WTC11 (cell line): ENCODE measurements around the gene UPF2.
"Not testable (repeated sequence)": the region's sequence is repeated elsewhere in the genome, so short reads cannot be mapped to it uniquely, and the experiment has no call there.

Experiments
- TF ChIP-seq, protein P1 (sequence below): fragments of 200-600 bp; IDR thresholded peaks from 2 replicates; pipeline ENCODE4 v1.8.0; 2022; ENCODE audit warnings: antibody characterized with exemption
- TF ChIP-seq, protein P2 (sequence below): sonication (generic); formaldehyde crosslinking; conservative IDR thresholded peaks from 2 replicates; pipeline ENCODE4 v1.8.1; 2022; ENCODE audit warnings: mild to moderate bottlenecking, missing genetic modification reagents

DNA sequence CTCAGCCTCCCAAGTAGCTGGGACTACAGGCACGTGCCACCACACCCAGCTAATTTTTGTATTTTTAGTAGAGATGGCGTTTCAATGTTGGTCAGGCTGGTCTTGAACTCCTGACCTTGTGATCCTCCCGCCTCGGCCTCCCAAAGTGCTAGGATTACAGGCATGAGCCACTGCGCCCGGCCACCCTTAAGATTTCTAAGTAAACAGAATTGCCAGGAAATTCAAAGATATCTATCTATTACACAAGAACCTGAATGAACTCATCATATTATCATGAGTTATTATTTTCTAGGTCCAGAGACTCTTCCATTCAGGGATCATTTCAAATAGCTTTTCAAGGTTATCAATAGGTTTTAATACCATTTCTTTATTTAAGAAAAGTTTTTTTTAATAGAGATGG, 29.2 kb downstream of the UPF2 start:
- TF ChIP-seq, protein P1, sequence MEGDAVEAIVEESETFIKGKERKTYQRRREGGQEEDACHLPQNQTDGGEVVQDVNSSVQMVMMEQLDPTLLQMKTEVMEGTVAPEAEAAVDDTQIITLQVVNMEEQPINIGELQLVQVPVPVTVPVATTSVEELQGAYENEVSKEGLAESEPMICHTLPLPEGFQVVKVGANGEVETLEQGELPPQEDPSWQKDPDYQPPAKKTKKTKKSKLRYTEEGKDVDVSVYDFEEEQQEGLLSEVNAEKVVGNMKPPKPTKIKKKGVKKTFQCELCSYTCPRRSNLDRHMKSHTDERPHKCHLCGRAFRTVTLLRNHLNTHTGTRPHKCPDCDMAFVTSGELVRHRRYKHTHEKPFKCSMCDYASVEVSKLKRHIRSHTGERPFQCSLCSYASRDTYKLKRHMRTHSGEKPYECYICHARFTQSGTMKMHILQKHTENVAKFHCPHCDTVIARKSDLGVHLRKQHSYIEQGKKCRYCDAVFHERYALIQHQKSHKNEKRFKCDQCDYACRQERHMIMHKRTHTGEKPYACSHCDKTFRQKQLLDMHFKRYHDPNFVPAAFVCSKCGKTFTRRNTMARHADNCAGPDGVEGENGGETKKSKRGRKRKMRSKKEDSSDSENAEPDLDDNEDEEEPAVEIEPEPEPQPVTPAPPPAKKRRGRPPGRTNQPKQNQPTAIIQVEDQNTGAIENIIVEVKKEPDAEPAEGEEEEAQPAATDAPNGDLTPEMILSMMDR, result not testable (repeated sequence)
- TF ChIP-seq, protein P2, sequence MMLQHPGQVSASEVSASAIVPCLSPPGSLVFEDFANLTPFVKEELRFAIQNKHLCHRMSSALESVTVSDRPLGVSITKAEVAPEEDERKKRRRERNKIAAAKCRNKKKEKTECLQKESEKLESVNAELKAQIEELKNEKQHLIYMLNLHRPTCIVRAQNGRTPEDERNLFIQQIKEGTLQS (CRISPR knock-in tag), result not testable (repeated sequence)
